T-helper 17 cell (primary cell): Measurements from ENCODE around the gene TSSK1B. TPM values are rescaled to one million over a fixed set of nuclear protein-coding genes. Genes with fewer than 3 reads are reported as not detected.

Source experiments
- ATAC-seq: fragments of 150-1000 bp; cut with Tn5 transposase; 2 replicates; pipeline ENCODE4 v1.10.0; 2021; ENCODE audit warnings: mild to moderate bottlenecking, moderate library complexity
- DNase-seq, 3 donors: peaks; one replicate each; pipeline versions ENCODE4 v3.0.0 to v3.0.0-alpha.2; 2020 to 2021
- H3K9me3 ChIP-seq: one replicate; pipeline ENCODE4 v1.7.0; 2013; ENCODE audit warnings: low read length, mild to moderate bottlenecking; ENCODE audit not compliant: control insufficient read depth, poor library complexity, severe bottlenecking
- H3K27ac Mint-ChIP-seq: one replicate; pipeline ENCODE4 v1.8.0; 2022; ENCODE audit warnings: mild to moderate bottlenecking, moderate library complexity, mixed read lengths
- H3K27me3 Mint-ChIP-seq: one replicate; pipeline ENCODE4 v1.8.0; 2022; ENCODE audit warnings: mixed read lengths
- H3K36me3 Mint-ChIP-seq: one replicate; pipeline ENCODE4 v1.8.0; 2022; ENCODE audit warnings: low read depth, mixed read lengths
- H3K4me1 Mint-ChIP-seq: one replicate; pipeline ENCODE4 v1.8.0; 2022; ENCODE audit warnings: mild to moderate bottlenecking, mixed read lengths
- H3K4me3 Mint-ChIP-seq: one replicate; pipeline ENCODE4 v1.8.0; 2022; ENCODE audit warnings: mild to moderate bottlenecking, moderate library complexity, mixed read lengths
- total RNA-seq, 4 donors: library from RNA in 2 of 4; stranded (reverse) in 2 of 4; gene quantifications; one replicate each; pipeline ENCODE4 v1.2.3 and lab custom pipeline; 2022 to 2026

The TSSK1B gene
- total RNA-seq, 2 donors from 2014 or later, result not detected

DNA sequence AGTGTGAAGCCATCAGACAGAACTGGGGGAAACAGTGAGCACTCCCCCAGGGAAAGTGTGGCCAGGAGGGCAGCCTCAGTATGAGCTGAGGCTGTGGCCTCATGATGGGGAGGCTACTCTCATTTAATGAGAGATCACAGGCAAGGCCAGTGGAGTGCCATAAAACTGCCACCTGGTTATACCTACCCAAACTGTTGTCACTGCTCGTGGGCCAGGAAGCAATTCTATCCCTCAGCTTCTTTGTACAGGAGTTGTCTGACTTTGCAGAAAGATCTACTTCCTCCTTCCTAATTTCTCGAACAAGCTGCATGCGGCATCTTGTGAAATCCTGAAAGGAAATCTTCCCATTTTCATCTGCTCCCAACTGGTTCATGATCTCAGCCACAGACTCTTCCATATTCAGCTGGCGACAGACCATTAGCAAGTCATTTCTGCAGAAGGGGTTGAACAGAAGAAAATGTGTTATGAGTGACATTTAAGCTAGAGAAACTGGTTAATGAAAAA is 50.0 kb downstream of the TSSK1B start:
- H3K36me3 Mint-ChIP-seq, result peaks cover 2% of the 10 kb centered on the region
- H3K9me3 ChIP-seq, result no peaks in the 10 kb centered on the region
- no peak overlapping the region for H3K4me3 Mint-ChIP-seq
- DNase-seq (no peak), ATAC-seq (no peak)
- H3K4me1 Mint-ChIP-seq, result peaks cover 14% of the 10 kb centered on the region
- H3K27ac Mint-ChIP-seq, result no peak overlapping the region
- H3K27me3 Mint-ChIP-seq, result peaks cover 29% of the 10 kb centered on the region

DNA sequence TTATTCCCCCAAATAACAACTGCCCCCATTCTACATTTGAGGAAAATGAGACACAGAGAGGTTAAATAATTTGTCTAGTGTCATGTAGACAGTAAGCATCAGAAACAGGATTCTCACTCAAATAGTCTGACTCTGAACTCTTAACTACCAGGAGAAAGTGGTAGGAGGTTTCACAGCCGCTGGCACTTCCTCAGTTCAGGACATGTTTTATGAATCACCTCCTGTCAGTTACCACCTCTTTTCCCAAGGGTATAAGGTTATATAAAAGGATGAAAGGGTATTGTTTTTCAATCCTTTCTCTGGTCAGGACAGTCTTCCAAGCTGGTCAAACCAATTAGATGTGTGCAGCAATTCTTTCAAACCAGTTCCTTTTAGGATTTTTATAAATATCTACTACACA is 52.1 kb downstream of the TSSK1B start:
- DNase-seq (no peak), ATAC-seq (no peak)
- Mint-ChIP-seq H3K27ac (no peak overlapping the region), H3K4me3 (no peak overlapping the region), H3K4me1 (peaks cover 26% of the 10 kb centered on the region), H3K36me3 (peaks cover 2% of the 10 kb centered on the region), H3K27me3 (peaks cover 18% of the 10 kb centered on the region)
- no peaks in the 10 kb centered on the region for H3K9me3 ChIP-seq

Other genes with a start within 250 kb of the TSSK1B start
- 1 to 10 TPM; 2.2 to 4.4 TPM for gene MCC, start 53.5 kb upstream of the TSSK1B start, total RNA-seq
- gene YTHDC2, start 78.7 kb upstream of the TSSK1B start, total RNA-seq, result 10 to 100 TPM; 42.5 to 46.9 TPM